PC-9 (cell line): ENCODE results near the gene PPP1R16B.

Experiments used
- EZH2 ChIP-seq: fragments of 200-600 bp; sonication (generic); IDR thresholded peaks from 2 replicates; pipeline ENCODE4 v1.8.0; 2017; ENCODE audit warnings: antibody characterized with exemption, low read depth
- TF ChIP-seq, protein P1 (sequence below): fragments of 200-600 bp; sonication (generic); conservative IDR thresholded peaks from 2 replicates; pipeline ENCODE4 v1.6.1; 2017; ENCODE audit warnings: mixed run types, antibody characterized with exemption, mild to moderate bottlenecking, moderate library complexity

DNA sequence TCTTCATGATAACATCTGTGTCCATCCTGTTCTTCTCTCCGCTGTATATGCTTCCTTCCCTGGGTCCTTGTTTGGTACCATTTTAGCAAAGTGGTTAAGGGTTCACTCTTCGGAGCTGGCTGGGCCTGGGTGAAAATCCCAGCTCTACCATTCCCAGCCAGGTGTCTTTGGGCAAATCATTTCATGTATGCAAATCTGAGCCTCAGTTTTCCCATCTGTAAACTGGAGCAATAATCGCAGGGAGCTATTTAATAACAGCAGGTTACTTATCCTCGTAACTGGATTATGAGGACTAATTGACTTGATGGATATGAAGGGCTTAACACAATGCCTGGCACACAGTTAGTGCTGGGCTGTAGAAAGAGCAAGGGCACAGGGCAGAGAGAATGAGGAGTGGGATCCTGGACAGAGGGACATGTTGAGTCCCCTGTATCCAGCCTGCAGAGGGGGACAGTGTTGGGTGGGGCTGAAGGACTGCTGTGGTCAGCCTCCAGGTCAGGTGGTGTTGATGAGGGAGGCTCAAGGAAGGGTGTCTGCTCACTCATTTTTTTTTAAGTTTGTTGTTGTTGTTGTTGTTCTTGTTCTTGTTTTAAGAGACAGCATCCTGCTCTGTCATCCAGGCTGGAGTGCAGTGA lies 76.4 kb downstream of the PPP1R16B start:
- TF ChIP-seq, protein P1, sequence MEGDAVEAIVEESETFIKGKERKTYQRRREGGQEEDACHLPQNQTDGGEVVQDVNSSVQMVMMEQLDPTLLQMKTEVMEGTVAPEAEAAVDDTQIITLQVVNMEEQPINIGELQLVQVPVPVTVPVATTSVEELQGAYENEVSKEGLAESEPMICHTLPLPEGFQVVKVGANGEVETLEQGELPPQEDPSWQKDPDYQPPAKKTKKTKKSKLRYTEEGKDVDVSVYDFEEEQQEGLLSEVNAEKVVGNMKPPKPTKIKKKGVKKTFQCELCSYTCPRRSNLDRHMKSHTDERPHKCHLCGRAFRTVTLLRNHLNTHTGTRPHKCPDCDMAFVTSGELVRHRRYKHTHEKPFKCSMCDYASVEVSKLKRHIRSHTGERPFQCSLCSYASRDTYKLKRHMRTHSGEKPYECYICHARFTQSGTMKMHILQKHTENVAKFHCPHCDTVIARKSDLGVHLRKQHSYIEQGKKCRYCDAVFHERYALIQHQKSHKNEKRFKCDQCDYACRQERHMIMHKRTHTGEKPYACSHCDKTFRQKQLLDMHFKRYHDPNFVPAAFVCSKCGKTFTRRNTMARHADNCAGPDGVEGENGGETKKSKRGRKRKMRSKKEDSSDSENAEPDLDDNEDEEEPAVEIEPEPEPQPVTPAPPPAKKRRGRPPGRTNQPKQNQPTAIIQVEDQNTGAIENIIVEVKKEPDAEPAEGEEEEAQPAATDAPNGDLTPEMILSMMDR: no peak
- TF ChIP-seq EZH2: no peak
